HL-60 (cell line): ENCODE results near the gene PLA2G4D.

Experiments used
- CTCF ChIP-seq: IDR thresholded peaks from one replicate; pipeline ENCODE4 v1.5.1; 2011; ENCODE audit warnings: low read length, control low read depth, inconsistent platforms; ENCODE audit not compliant: insufficient read depth
- GABPA ChIP-seq: IDR thresholded peaks from 2 replicates; pipeline ENCODE4 v1.6.1; 2012; ENCODE audit warnings: low read depth
- POLR2AphosphoS5 ChIP-seq: IDR thresholded peaks from 2 replicates; pipeline ENCODE4 v1.6.1; 2012; ENCODE audit warnings: low read depth
- REST ChIP-seq: IDR thresholded peaks from 2 replicates; pipeline ENCODE4 v1.6.1; 2012; ENCODE audit warnings: low read depth; ENCODE audit not compliant: insufficient replicate concordance
- SPI1 ChIP-seq: IDR thresholded peaks from 2 replicates; pipeline ENCODE4 v1.6.1; 2012; ENCODE audit warnings: low read depth, mild to moderate bottlenecking, borderline replicate concordance

GRCh38 chr15:42141246-42141645 lies 46.9 kb upstream of the PLA2G4D start:
- no peak for TF ChIP-seq POLR2AphosphoS5
- TF ChIP-seq CTCF: no peak
- TF ChIP-seq REST: no peak
- no peak for TF ChIP-seq SPI1
- TF ChIP-seq GABPA: no peak
